Fibroblast of lung (primary cell): ENCODE data around the gene LACC1. TPM values are rescaled to one million over a fixed set of nuclear protein-coding genes. Genes with fewer than 3 reads are reported as not detected.

ENCODE experiments used
- DNase-seq, 2 donors: peaks; one replicate each; pipeline versions ENCODE4 v3.0.0 to v3.0.0-alpha.2; 2010; ENCODE audit warnings: low read depth in 2 of 2
- H2AFZ ChIP-seq: 2 replicates; pipeline ENCODE4 v1.5.1; 2012; ENCODE audit warnings: low read length, control low read depth, inconsistent platforms
- H3K27ac ChIP-seq: 2 replicates; pipeline ENCODE4 v1.5.1; 2011; ENCODE audit warnings: low read length, control low read depth; ENCODE audit not compliant: insufficient read depth
- H3K27me3 ChIP-seq: 2 replicates; pipeline ENCODE4 v1.5.1; 2011; ENCODE audit warnings: mild to moderate bottlenecking, low read length; ENCODE audit not compliant: control insufficient read depth, insufficient read depth
- H3K36me3 ChIP-seq: 2 replicates; pipeline ENCODE4 v1.5.1; 2011; ENCODE audit warnings: low read length; ENCODE audit not compliant: control insufficient read depth, insufficient read depth
- H3K4me1 ChIP-seq: 2 replicates; pipeline ENCODE4 v1.5.1; 2011; ENCODE audit warnings: low read length; ENCODE audit not compliant: control insufficient read depth, insufficient read depth; ENCODE audit errors: extremely low read depth
- H3K4me2 ChIP-seq: 2 replicates; pipeline ENCODE4 v1.5.1; 2011; ENCODE audit warnings: low read length, control low read depth; ENCODE audit not compliant: insufficient read depth; ENCODE audit errors: extremely low read depth
- H3K4me3 ChIP-seq, 4 experiments: fragments of 200-600 bp in 1 of 4; sonication (generic) in 1 of 4; replicated peaks in 1 of 4; 2 replicates each; pipeline ENCODE4 v1.5.1; 2011 to 2016; ENCODE audit warnings: low read length in 4 of 4, low read depth in 3 of 4, mild to moderate bottlenecking in 3 of 4, control low read depth in 2 of 4, inconsistent platforms in 1 of 4, mixed read lengths in 1 of 4; ENCODE audit not compliant: insufficient read depth in 1 of 4; ENCODE audit errors: control extremely low read depth in 1 of 4
- H3K79me2 ChIP-seq: 2 replicates; pipeline ENCODE4 v1.5.1; 2012; ENCODE audit warnings: mild to moderate bottlenecking, low read length, inconsistent platforms; ENCODE audit not compliant: control insufficient read depth, insufficient read depth
- H3K9ac ChIP-seq: 2 replicates; pipeline ENCODE4 v1.5.1; 2011; ENCODE audit warnings: mild to moderate bottlenecking, low read length, control low read depth; ENCODE audit not compliant: insufficient read depth
- H3K9me3 ChIP-seq: 2 replicates; pipeline ENCODE4 v1.5.1; 2012; ENCODE audit warnings: low read depth, low read length; ENCODE audit not compliant: control insufficient read depth, insufficient read depth
- H4K20me1 ChIP-seq: 2 replicates; pipeline ENCODE4 v1.5.1; 2011; ENCODE audit warnings: low read length; ENCODE audit not compliant: control insufficient read depth, insufficient read depth; ENCODE audit errors: extremely low read depth
- EZH2 ChIP-seq: IDR thresholded peaks from 2 replicates; pipeline ENCODE4 v1.5.1; 2012; ENCODE audit warnings: low read length, control low read depth, mild to moderate bottlenecking; ENCODE audit errors: missing control alignments
- polyA minus RNA-seq: library from RNA; depleted of rRNA, polyadenylated mRNA; stranded (reverse); fragments of >200 nt; gene quantifications from 2 replicates; pipeline ENCODE4 v1.2.3, GENCODE V29; 2011; ENCODE audit warnings: low replicate concordance
- polyA plus RNA-seq, 2 donors: library from polyadenylated mRNA; depleted of rRNA in 1 of 2; stranded (reverse) in 1 of 2; unstranded in 1 of 2; fragments of >200 nt; gene quantifications; 2 replicates each; pipeline ENCODE4 v1.2.1, GENCODE V29; 2011 to 2012; ENCODE audit warnings: missing spikeins in 1 of 2
- total RNA-seq: library from RNA; depleted of rRNA; stranded (reverse); fragments of >200 nt; gene quantifications from 2 replicates; pipeline ENCODE4 v1.2.1, GENCODE V29; 2014
- TF ChIP-seq, protein P1 (sequence below), 2 donors: IDR thresholded peaks in 1 of 2; conservative IDR thresholded peaks in 1 of 2; 1 replicate in 1 of 2; 2 replicates in 1 of 2; pipeline ENCODE4 v1.5.1; 2011 to 2012; ENCODE audit warnings: low read length in 2 of 2, control low read depth in 1 of 2, inconsistent platforms in 1 of 2, low read depth in 1 of 2, mild to moderate bottlenecking in 1 of 2

Gene LACC1
- 8.9 and 11.3 TPM in 2 replicates for total RNA-seq
- polyA plus RNA-seq: 5.5 and 6.9 TPM in 2 replicates
- polyA plus RNA-seq (2012): 5.5 and 5.6 TPM in 2 replicates
- polyA minus RNA-seq: 2.4 TPM in 1 of 2 replicates, not detected in the other

DNA sequence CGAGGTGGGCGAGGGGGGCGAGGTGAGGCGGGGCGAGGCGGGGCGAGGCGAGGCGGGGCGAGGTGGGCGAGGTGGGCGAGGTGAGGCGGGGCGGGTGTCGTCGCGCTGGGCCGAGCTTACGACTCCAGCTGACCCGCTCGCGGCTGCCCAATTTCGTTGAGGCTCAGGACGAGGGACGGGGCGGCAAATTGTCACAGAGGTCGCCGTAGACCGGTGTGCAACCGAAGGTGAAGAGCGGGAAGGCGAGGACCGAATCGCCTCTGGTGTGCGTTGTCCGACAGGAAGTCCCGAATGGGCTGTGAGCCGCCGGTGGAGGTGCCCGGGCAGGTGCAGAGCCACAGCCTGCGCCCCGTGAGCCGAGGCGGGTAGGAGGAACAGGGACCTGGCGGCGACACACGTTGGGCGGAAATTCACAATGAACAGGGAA lies at the start of gene LACC1:
TSS of gene LACC1 (plus strand) at position 150 of the 427 bp plus-strand sequence. CDS start 1,082 bp downstream, outside the sequence.
- TF ChIP-seq, protein P1, sequence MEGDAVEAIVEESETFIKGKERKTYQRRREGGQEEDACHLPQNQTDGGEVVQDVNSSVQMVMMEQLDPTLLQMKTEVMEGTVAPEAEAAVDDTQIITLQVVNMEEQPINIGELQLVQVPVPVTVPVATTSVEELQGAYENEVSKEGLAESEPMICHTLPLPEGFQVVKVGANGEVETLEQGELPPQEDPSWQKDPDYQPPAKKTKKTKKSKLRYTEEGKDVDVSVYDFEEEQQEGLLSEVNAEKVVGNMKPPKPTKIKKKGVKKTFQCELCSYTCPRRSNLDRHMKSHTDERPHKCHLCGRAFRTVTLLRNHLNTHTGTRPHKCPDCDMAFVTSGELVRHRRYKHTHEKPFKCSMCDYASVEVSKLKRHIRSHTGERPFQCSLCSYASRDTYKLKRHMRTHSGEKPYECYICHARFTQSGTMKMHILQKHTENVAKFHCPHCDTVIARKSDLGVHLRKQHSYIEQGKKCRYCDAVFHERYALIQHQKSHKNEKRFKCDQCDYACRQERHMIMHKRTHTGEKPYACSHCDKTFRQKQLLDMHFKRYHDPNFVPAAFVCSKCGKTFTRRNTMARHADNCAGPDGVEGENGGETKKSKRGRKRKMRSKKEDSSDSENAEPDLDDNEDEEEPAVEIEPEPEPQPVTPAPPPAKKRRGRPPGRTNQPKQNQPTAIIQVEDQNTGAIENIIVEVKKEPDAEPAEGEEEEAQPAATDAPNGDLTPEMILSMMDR (conservative IDR thresholded peaks at IDR 0.05 in 1 of 2, IDR thresholded peaks at IDR 0.05 in 1 of 2; ENCODE audit: low read depth in 1 of 2, low read length in 2 of 2): no peak
- no peak for TF ChIP-seq EZH2
- H3K79me2 ChIP-seq: no peaks in the 10 kb centered on the region
- peak within 1 kb of the TSS; percentile 77 for H2AFZ ChIP-seq
- peak within 1 kb of the TSS; percentile 90 for H3K4me2 ChIP-seq
- H3K9ac ChIP-seq: peak within 1 kb of the TSS; percentile 99
- no peak for DNase-seq
- H3K36me3 ChIP-seq: no peaks in the 10 kb centered on the region
- peak within 1 kb of the TSS; percentile 93 for H3K27ac ChIP-seq
- no peaks in the 10 kb centered on the region for H3K4me1 ChIP-seq
- no peaks in the 10 kb centered on the region for H4K20me1 ChIP-seq
- H3K4me3 ChIP-seq: peak within 1 kb of the TSS; percentile 59 to 83 (median 64)
- no peaks in the 10 kb centered on the region for H3K27me3 ChIP-seq
- no peaks in the 10 kb centered on the region for H3K9me3 ChIP-seq

GRCh38 chr13:43830497-43830881 lies 49.2 kb upstream of the LACC1 start:
- Histone ChIP-seq H3K4me2 (no peak overlapping the region), H3K79me2 (no peaks in the 10 kb centered on the region), H3K9ac (no peak overlapping the region), H4K20me1 (no peaks in the 10 kb centered on the region), H3K36me3 (no peaks in the 10 kb centered on the region), H3K4me3 (no peak overlapping the region), H3K4me1 (no peaks in the 10 kb centered on the region), H2AFZ (no peak overlapping the region), H3K9me3 (no peaks in the 10 kb centered on the region), H3K27ac (no peak overlapping the region), H3K27me3 (no peaks in the 10 kb centered on the region)
- TF ChIP-seq EZH2: no peak
- TF ChIP-seq, protein P1 (conservative IDR thresholded peaks at IDR 0.05 in 1 of 2, IDR thresholded peaks at IDR 0.05 in 1 of 2; ENCODE audit: low read depth in 1 of 2, low read length in 2 of 2): no peak
- peak; percentile 82 to 83 for DNase-seq

DNA sequence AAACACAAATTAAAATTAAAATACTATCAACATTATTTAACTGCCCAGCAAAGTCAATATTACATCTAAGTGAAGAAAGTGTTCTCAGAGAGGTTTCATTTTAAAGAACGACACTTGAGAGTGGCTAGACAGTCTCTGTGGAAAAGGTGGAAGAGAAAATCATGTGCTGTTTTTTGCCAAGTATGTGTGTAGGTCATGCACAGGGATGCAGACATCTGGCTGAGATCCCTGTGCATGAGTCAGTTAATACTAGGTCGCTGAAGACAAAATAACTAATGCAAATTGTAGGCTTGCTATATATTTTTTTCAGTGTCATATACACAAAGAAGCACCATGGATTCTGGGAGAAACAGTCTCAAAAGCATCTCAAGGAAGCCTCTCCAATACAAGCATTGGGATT lies 48.6 kb upstream of the LACC1 start:
- Histone ChIP-seq H3K27me3 (no peaks in the 10 kb centered on the region), H2AFZ (no peak overlapping the region), H3K9ac (no peak overlapping the region), H3K4me1 (no peaks in the 10 kb centered on the region), H3K4me2 (no peak overlapping the region), H3K79me2 (no peaks in the 10 kb centered on the region), H3K27ac (no peak overlapping the region), H4K20me1 (no peaks in the 10 kb centered on the region), H3K4me3 (no peak overlapping the region), H3K36me3 (no peaks in the 10 kb centered on the region), H3K9me3 (no peaks in the 10 kb centered on the region)
- DNase-seq: peak; percentile 55 to 72
- no peak for TF ChIP-seq EZH2
- TF ChIP-seq, protein P1 (conservative IDR thresholded peaks at IDR 0.05 in 1 of 2, IDR thresholded peaks at IDR 0.05 in 1 of 2; ENCODE audit: low read depth in 1 of 2, low read length in 2 of 2): no peak
